K562 (cell line): Measurements from ENCODE around the gene TEX54. TPM values are rescaled to one million over a fixed set of nuclear protein-coding genes. Genes with fewer than 3 reads are reported as not detected.

ENCODE experiments used
- ASH1L ChIP-seq: fragments of 450-650 bp; IDR thresholded peaks from 2 replicates; pipeline ENCODE4 v1.6.1; 2018; ENCODE audit warnings: borderline replicate concordance, mild to moderate bottlenecking, low read depth; ENCODE audit not compliant: partially characterized antibody
- ATF3 ChIP-seq, 2 experiments: fragments of 450-650 bp in 1 of 2; sonication (generic) in 1 of 2; formaldehyde crosslinking in 1 of 2; IDR thresholded peaks in 1 of 2; conservative IDR thresholded peaks in 1 of 2; 2 replicates each; pipeline versions ENCODE4 v1.6.1 to v1.8.1; 2016 to 2023; ENCODE audit warnings: mild to moderate bottlenecking in 2 of 2, moderate library complexity in 2 of 2, inconsistent platforms in 1 of 2, missing genetic modification reagents in 1 of 2
- CUX1 ChIP-seq: fragments of 200-800 bp; sonication (Bioruptor generic); IDR thresholded peaks from 2 replicates; pipeline ENCODE4 v1.6.1; 2016; ENCODE audit warnings: missing genetic modification characterization, missing compliant biosample characterization
- DIDO1 ChIP-seq: fragments of 450-650 bp; IDR thresholded peaks from 2 replicates; pipeline ENCODE4 v1.6.1; 2016; ENCODE audit warnings: low read depth, missing biosample characterization, missing genetic modification characterization
- EZH2 ChIP-seq: IDR thresholded peaks from 2 replicates; pipeline ENCODE4 v1.6.1; 2012; ENCODE audit warnings: low read depth, mild to moderate bottlenecking, inconsistent platforms, low read length, borderline replicate concordance
- FIP1L1 ChIP-seq: fragments of 200-400 bp; formaldehyde crosslinking; IDR thresholded peaks from 2 replicates; pipeline ENCODE4 v1.6.1; 2018; ENCODE audit warnings: mild to moderate bottlenecking, low read depth, low read length; ENCODE audit not compliant: poor library complexity, severe bottlenecking
- L3MBTL2 ChIP-seq: fragments of 450-650 bp; IDR thresholded peaks from 2 replicates; pipeline ENCODE4 v1.6.1; 2016; ENCODE audit warnings: mild to moderate bottlenecking, moderate library complexity
- MTA1 ChIP-seq: fragments of 450-650 bp; IDR thresholded peaks from 2 replicates; pipeline ENCODE4 v1.6.1; 2017; ENCODE audit warnings: borderline replicate concordance
- NUFIP1 ChIP-seq: fragments of 450-650 bp; IDR thresholded peaks from 2 replicates; pipeline ENCODE4 v1.6.1; 2018; ENCODE audit not compliant: partially characterized antibody
- PYGO2 ChIP-seq: fragments of 450-650 bp; IDR thresholded peaks from 2 replicates; pipeline ENCODE4 v1.6.1; 2016; ENCODE audit warnings: mild to moderate bottlenecking, missing genetic modification characterization, moderate library complexity, missing compliant biosample characterization
- RBM39 ChIP-seq: fragments of 200-400 bp; formaldehyde crosslinking; optimal IDR thresholded peaks from 2 replicates; pipeline ENCODE3; 2018; ENCODE audit warnings: low read depth, low read length
- SMARCA4 ChIP-seq: fragments of 450-650 bp; IDR thresholded peaks from 2 replicates; pipeline ENCODE4 v1.6.1; 2016
- SRSF3 ChIP-seq: fragments of 200-400 bp; formaldehyde crosslinking; IDR thresholded peaks from 2 replicates; pipeline ENCODE4 v1.6.1; 2016; ENCODE audit warnings: mild to moderate bottlenecking, low read length, moderate library complexity; ENCODE audit not compliant: insufficient read depth
- ZBED1 ChIP-seq: IDR thresholded peaks from 2 replicates; pipeline ENCODE4 v1.6.1; 2014
- ZNF57 ChIP-seq: fragments of 450-650 bp; formaldehyde crosslinking; IDR thresholded peaks from 2 replicates; pipeline ENCODE4 v1.4.0; 2020; ENCODE audit warnings: mild to moderate bottlenecking, moderate library complexity
- ZSCAN29 ChIP-seq: fragments of 450-650 bp; IDR thresholded peaks from 2 replicates; pipeline ENCODE4 v1.6.1; 2017
- polyA plus RNA-seq, 8 experiments: library from polyadenylated mRNA; depleted of rRNA in 4 of 8; stranded (reverse) in 5 of 8; unstranded in 3 of 8; fragments of >200 nt; fragmentation: Nextera tagmentation in 2 of 8; fragmentation: Illumina TruSeq in 1 of 8; extraction: Ambion mirVana in 2 of 8; extraction: Trizol in 1 of 8; gene quantifications; 2 replicates each; pipeline versions ENCODE4 v1.2.1 to v1.2.3, GENCODE V29; 2011 to 2014; ENCODE audit warnings: inconsistent platforms in 1 of 8, missing spikeins in 1 of 8
- total RNA-seq, 7 experiments: library from RNA; depleted of rRNA in 6 of 7; stranded (reverse); fragments of >200 nt in 6 of 7; fragmentation: Illumina TruSeq in 2 of 7; extraction: Trizol in 2 of 7; gene quantifications; 2 replicates each; pipeline versions ENCODE4 v1.2.1 to v1.2.3, GENCODE V29; 2011 to 2021; ENCODE audit warnings: low replicate concordance in 1 of 7
- TF ChIP-seq, protein P1 (sequence below): sonication (generic); formaldehyde crosslinking; IDR thresholded peaks from 2 replicates; pipeline ENCODE4 v1.8.0; 2022; ENCODE audit warnings: mild to moderate bottlenecking, low read depth, missing genetic modification reagents
- TF ChIP-seq, protein P2 (sequence below): sonication (generic); formaldehyde crosslinking; IDR thresholded peaks from 2 replicates; pipeline ENCODE4 v1.8.0; 2022; ENCODE audit warnings: missing genetic modification reagents, mild to moderate bottlenecking, borderline replicate concordance

Gene TEX54
- total and polyA plus RNA-seq, 9 of the 15 experiments (the other 6 are each of a cell fraction or from before 2014, with no cell fraction given) = not detected

DNA sequence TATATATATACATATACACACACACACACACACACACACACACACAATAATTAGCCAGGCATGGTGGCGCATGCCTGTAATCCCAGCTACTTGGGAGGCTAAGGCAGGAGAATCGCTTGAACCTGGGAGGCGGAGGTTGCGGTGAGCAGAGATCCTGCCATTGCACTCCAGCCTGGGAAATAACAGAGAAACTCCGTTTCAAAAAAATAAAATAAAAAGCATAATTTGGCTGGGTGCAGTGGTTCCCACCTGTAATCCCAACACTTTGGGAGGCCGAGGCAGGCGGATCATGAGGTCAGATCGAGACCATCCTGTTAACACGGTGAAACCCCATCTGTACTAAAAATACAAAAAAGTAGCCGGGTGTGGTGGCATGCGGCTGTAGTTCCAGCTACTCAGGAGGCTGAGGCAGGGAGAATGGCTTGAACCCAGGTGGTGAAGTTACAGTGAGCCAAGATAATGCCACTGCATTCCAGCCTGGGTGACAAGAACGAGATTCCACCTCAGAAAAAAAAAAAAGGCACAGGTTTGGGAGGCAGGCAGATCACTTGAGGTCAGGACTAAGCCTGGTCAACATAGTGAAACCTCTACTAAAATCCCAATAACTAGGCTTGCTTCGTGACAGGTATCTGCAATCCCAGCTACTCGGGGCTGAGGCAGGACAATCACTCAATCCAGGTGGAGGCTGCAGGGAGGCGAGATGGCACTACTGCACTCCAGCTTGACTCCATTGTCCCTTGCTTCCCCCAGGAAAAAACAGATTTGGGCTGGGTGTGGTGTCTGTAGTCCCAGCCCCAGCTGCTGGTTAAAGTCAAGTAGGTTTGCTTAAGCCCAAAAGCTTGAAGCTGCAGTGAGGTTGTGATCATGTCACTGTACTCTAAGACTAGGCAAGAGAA lies 18.5 kb upstream of the TEX54 start (continued):
- TF ChIP-seq ATF3 (IDR thresholded peaks at IDR 0.05) = no peak
- 0 out of 2 replicates have a peak, but pooled peaks have one; percentile 31 for TF ChIP-seq ATF3 (CRISPR knock-in tag; conservative IDR thresholded peaks at IDR 0.05)
- no peak for TF ChIP-seq L3MBTL2
- TF ChIP-seq DIDO1 = no peak
- TF ChIP-seq, protein P1, sequence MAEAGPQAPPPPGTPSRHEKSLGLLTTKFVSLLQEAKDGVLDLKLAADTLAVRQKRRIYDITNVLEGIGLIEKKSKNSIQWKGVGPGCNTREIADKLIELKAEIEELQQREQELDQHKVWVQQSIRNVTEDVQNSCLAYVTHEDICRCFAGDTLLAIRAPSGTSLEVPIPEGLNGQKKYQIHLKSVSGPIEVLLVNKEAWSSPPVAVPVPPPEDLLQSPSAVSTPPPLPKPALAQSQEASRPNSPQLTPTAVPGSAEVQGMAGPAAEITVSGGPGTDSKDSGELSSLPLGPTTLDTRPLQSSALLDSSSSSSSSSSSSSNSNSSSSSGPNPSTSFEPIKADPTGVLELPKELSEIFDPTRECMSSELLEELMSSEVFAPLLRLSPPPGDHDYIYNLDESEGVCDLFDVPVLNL = no peak
- TF ChIP-seq RBM39 = peak; percentile 45
- no peak for TF ChIP-seq NUFIP1
- no peak for TF ChIP-seq ZNF57 (CRISPR knock-in tag)
- no peak for TF ChIP-seq CUX1 (CRISPR knock-in tag)
- TF ChIP-seq EZH2 = no peak
- no peak for TF ChIP-seq SMARCA4
- TF ChIP-seq ASH1L = peak; percentile 8
- no peak for TF ChIP-seq PYGO2 (tag)
- TF ChIP-seq MTA1 = no peak
- TF ChIP-seq ZBED1 = peak; percentile 90; the same call in 1 of the 2 replicates
- no peak for TF ChIP-seq SRSF3
- TF ChIP-seq FIP1L1 = no peak
- TF ChIP-seq, protein P2, sequence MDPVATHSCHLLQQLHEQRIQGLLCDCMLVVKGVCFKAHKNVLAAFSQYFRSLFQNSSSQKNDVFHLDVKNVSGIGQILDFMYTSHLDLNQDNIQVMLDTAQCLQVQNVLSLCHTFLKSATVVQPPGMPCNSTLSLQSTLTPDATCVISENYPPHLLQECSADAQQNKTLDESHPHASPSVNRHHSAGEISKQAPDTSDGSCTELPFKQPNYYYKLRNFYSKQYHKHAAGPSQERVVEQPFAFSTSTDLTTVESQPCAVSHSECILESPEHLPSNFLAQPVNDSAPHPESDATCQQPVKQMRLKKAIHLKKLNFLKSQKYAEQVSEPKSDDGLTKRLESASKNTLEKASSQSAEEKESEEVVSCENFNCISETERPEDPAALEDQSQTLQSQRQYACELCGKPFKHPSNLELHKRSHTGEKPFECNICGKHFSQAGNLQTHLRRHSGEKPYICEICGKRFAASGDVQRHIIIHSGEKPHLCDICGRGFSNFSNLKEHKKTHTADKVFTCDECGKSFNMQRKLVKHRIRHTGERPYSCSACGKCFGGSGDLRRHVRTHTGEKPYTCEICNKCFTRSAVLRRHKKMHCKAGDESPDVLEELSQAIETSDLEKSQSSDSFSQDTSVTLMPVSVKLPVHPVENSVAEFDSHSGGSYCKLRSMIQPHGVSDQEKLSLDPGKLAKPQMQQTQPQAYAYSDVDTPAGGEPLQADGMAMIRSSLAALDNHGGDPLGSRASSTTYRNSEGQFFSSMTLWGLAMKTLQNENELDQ = no peak
- no peak for TF ChIP-seq ZSCAN29
